ENCODE results near the gene NUDT11.
"Not testable (repeated sequence)": the region's sequence is repeated elsewhere in the genome, so short reads cannot be mapped to it uniquely, and the experiment has no call there.

NUDT11 gene

GRCh38 chrX:51496501-51497291 lies at the start of gene NUDT11:
TSS of gene NUDT11 (minus strand) at chrX:51496592. CDS start at chrX:51496444, 148 bp downstream.
- DNase-seq: peak; percentile 30

GRCh38 chrX:51520393-51520792 lies 24.0 kb upstream of the NUDT11 start:
- no peak for DNase-seq

GRCh38 chrX:51519131-51519530 lies 22.7 kb upstream of the NUDT11 start:
- DNase-seq: not testable (repeated sequence)

GRCh38 chrX:51507551-51507950 lies 11.2 kb upstream of the NUDT11 start:
- no peak for DNase-seq

GRCh38 chrX:51495701-51496488 lies 497 bp downstream of the NUDT11 start:
- not testable (repeated sequence) for DNase-seq

- no peak for DNase-seq
Measured at GRCh38 chrX:51494409-51494808, 2.0 kb downstream of the NUDT11 start.

GRCh38 chrX:51487960-51488267 lies 8.5 kb downstream of the NUDT11 start:
- no peak for DNase-seq

- DNase-seq: no peak
Measured at GRCh38 chrX:51484616-51485015, 11.8 kb downstream of the NUDT11 start.

- not testable (repeated sequence) for DNase-seq
Measured at GRCh38 chrX:51482411-51482810, 14.0 kb downstream of the NUDT11 start.

GRCh38 chrX:51476930-51477329 lies 19.5 kb downstream of the NUDT11 start:
- no peak for DNase-seq

- no peak for DNase-seq
Measured at GRCh38 chrX:51463322-51463721, 33.1 kb downstream of the NUDT11 start.

- peak; percentile 6 for DNase-seq
Measured at GRCh38 chrX:51461053-51462044, 35.0 kb downstream of the NUDT11 start.

- no peak for DNase-seq
Measured at GRCh38 chrX:51459125-51459524, 37.3 kb downstream of the NUDT11 start.

- peak; percentile 3 for DNase-seq
Measured at GRCh38 chrX:51456814-51457213, 39.6 kb downstream of the NUDT11 start.

GRCh38 chrX:51456246-51456645 lies 40.1 kb downstream of the NUDT11 start:
- no peak for DNase-seq

- DNase-seq: no peak
Measured at GRCh38 chrX:51440365-51440764, 56.0 kb downstream of the NUDT11 start.
